ENCODE results near the gene GLMN. TPM values are rescaled to one million over a fixed set of nuclear protein-coding genes. Genes with fewer than 3 reads are reported as not detected.

Gene GLMN
- total RNA-seq (2022; extraction: Qiagen RNA extraction), result 6.2 to 8.7 TPM (median 7.0 TPM) in 5 replicates

GRCh38 chr1:92298573-92299476, at the start of gene GLMN, which contains the start of gene RPAP2:
TSS of gene GLMN (minus strand) at chr1:92298987. CDS start at chr1:92297999, 988 bp downstream.
TSS of gene RPAP2 (plus strand) at chr1:92299059. CDS start at chr1:92299074, 15 bp downstream.

GRCh38 chr1:92217721-92218120, 81.1 kb downstream of the GLMN start, which contains the start of gene C1orf146:
TSS of gene C1orf146 (plus strand) at chr1:92217915. CDS start at chr1:92231421, 13,506 bp downstream.

Other genes starting within 250 kb of the GLMN start
- gene SETSIP, start 223.6 kb downstream of the GLMN start, total RNA-seq (2022; extraction: Qiagen RNA extraction), result 0.22 TPM in 1 of 5 replicates, not detected in the others
- gene BTBD8, start 218.6 kb downstream of the GLMN start, total RNA-seq (2022; extraction: Qiagen RNA extraction), result 0.47 to 0.82 TPM (median 0.58 TPM) in 5 replicates
- gene C1orf146, start 81.1 kb downstream of the GLMN start, total RNA-seq (2022; extraction: Qiagen RNA extraction), result not detected in 5 replicates
- 8.2 to 11.0 TPM (median 9.8 TPM) in 5 replicates for gene RPAP2, start 72 bp upstream of the GLMN start, total RNA-seq (2022; extraction: Qiagen RNA extraction)
- gene GFI1, start 187.9 kb upstream of the GLMN start, total RNA-seq (2022; extraction: Qiagen RNA extraction), result 0.10 to 0.67 TPM (median 0.23 TPM) in 5 replicates